H1 (cell line): ENCODE data around the gene SAMD9. TPM values are rescaled to one million over a fixed set of nuclear protein-coding genes. Genes with fewer than 3 reads are reported as not detected.

Experiments
- CTCF ChIA-PET: fragments of 300-600 bp; sonication (Branson Sonifier 250); formaldehyde crosslinking; loops from one replicate; lab custom pipeline; 2021; ENCODE audit not compliant: partially characterized antibody; lab: Charles Lee
- POLR2A ChIA-PET: fragments of 300-600 bp; sonication (Branson Sonifier 250); formaldehyde crosslinking; loops from one replicate; lab custom pipeline; 2021; ENCODE audit warnings: inconsistent platforms; ENCODE audit not compliant: partially characterized antibody; lab: Charles Lee
- DNase-seq, 2 experiments: peaks; one replicate each; pipeline versions ENCODE4 v3.0.0 to v3.0.0-alpha.2; 2010 to 2022; ENCODE audit warnings: low spot score in 2 of 2, low read depth in 1 of 2, mixed read lengths in 1 of 2
- FAIRE-seq: peaks from 2 replicates; lab custom pipeline; 2011; peaks lifted over from hg19 to GRCh38; lab: Jason Lieb, UNC
- H2AFZ ChIP-seq: 2 replicates; pipeline ENCODE4 v1.8.1; 2012; ENCODE audit warnings: low read length, inconsistent platforms
- H2AK5ac ChIP-seq: 2 replicates; pipeline ENCODE4 v1.6.1; 2013; ENCODE audit warnings: low read depth, low read length
- H2BK120ac ChIP-seq: replicated peaks from 2 replicates; pipeline ENCODE3; 2013; ENCODE audit warnings: low read depth, low read length, inconsistent platforms
- H2BK12ac ChIP-seq: 2 replicates; pipeline ENCODE4 v1.6.1; 2013; ENCODE audit warnings: low read depth, low read length
- H2BK15ac ChIP-seq: 2 replicates; pipeline ENCODE4 v1.6.1; 2013; ENCODE audit warnings: low read length
- H2BK20ac ChIP-seq: 2 replicates; pipeline ENCODE4 v1.6.1; 2013; ENCODE audit warnings: low read length
- H2BK5ac ChIP-seq: 2 replicates; pipeline ENCODE4 v1.6.1; 2013; ENCODE audit warnings: low read depth, low read length
- H3K14ac ChIP-seq: 2 replicates; pipeline ENCODE4 v1.6.1; 2013; ENCODE audit warnings: inconsistent platforms; ENCODE audit not compliant: insufficient read length
- H3K18ac ChIP-seq: 2 replicates; pipeline ENCODE4 v1.6.1; 2013; ENCODE audit warnings: low read length; ENCODE audit errors: extremely low read depth
- H3K23ac ChIP-seq: 2 replicates; pipeline ENCODE4 v1.6.1; 2013; ENCODE audit warnings: inconsistent platforms; ENCODE audit not compliant: insufficient read length
- H3K23me2 ChIP-seq: 2 replicates; pipeline ENCODE4 v1.6.1; 2013; ENCODE audit warnings: low read depth, low read length
- H3K27ac ChIP-seq: 2 replicates; pipeline ENCODE4 v1.6.1; 2011; ENCODE audit warnings: low read depth, low read length, inconsistent platforms
- H3K27me3 ChIP-seq, 4 experiments: replicated peaks in 1 of 4; 1 replicate in 1 of 4; 2 replicates in 3 of 4; pipeline versions ENCODE4 v1.6.1 to v1.8.1; 2011 to 2013; ENCODE audit warnings: low read length in 3 of 4, mild to moderate bottlenecking in 3 of 4, inconsistent platforms in 2 of 4, mixed read lengths in 2 of 4, moderate library complexity in 1 of 4; ENCODE audit not compliant: control insufficient read depth in 3 of 4, insufficient read depth in 3 of 4; ENCODE audit errors: extremely low read depth in 1 of 4
- H3K36me3 ChIP-seq, 4 experiments: 2 replicates each; pipeline versions ENCODE4 v1.6.1 to v1.8.1; 2011 to 2013; ENCODE audit warnings: mild to moderate bottlenecking in 4 of 4, low read length in 3 of 4, moderate library complexity in 2 of 4, control low read depth in 1 of 4, inconsistent platforms in 1 of 4; ENCODE audit not compliant: insufficient read depth in 4 of 4, control insufficient read depth in 2 of 4
- H3K4ac ChIP-seq: replicated peaks from 2 replicates; pipeline ENCODE3; 2013; ENCODE audit warnings: low read length, low read depth, mixed read lengths, inconsistent platforms; ENCODE audit not compliant: insufficient read length
- H3K4me1 ChIP-seq, 4 experiments: replicated peaks in 1 of 4; 1 replicate in 1 of 4; 2 replicates in 3 of 4; pipeline versions ENCODE4 v1.6.1 to v1.8.1; 2011 to 2013; ENCODE audit warnings: low read length in 3 of 4, inconsistent platforms in 2 of 4, mixed read lengths in 1 of 4; ENCODE audit not compliant: insufficient read depth in 4 of 4, control insufficient read depth in 3 of 4
- H3K4me2 ChIP-seq, 2 experiments: 2 replicates each; pipeline versions ENCODE4 v1.6.1 to v1.8.1; 2011 to 2013; ENCODE audit warnings: low read depth in 2 of 2, low read length in 2 of 2, control low read depth in 1 of 2, inconsistent platforms in 1 of 2, mild to moderate bottlenecking in 1 of 2; ENCODE audit not compliant: insufficient read depth in 1 of 2
- H3K4me3 ChIP-seq, 4 experiments: fragments of 200-600, 300-600 bp in 1 of 4; sonication (generic), shearing (Covaris generic), sonication (Bioruptor Twin) in 1 of 4; 2 replicates each; pipeline versions ENCODE4 v1.5.1 to v1.8.1; 2011 to 2016; ENCODE audit warnings: low read length in 4 of 4, low read depth in 3 of 4, control low read depth in 2 of 4, inconsistent platforms in 2 of 4, mild to moderate bottlenecking in 2 of 4, mixed read lengths in 1 of 4, moderate library complexity in 1 of 4; ENCODE audit not compliant: insufficient read depth in 2 of 4; ENCODE audit errors: extremely low read depth in 1 of 4
- H3K56ac ChIP-seq: replicated peaks from 2 replicates; pipeline ENCODE3; 2013; ENCODE audit warnings: low read depth, mild to moderate bottlenecking, mixed read lengths, low read length, inconsistent platforms; ENCODE audit not compliant: insufficient read length
- H3K79me1 ChIP-seq: 2 replicates; pipeline ENCODE4 v1.6.1; 2013; ENCODE audit warnings: low read depth, low read length, control low read depth
- H3K79me2 ChIP-seq, 2 experiments: 2 replicates each; pipeline versions ENCODE4 v1.6.1 to v1.8.1; 2012 to 2013; ENCODE audit warnings: low read length in 2 of 2, mild to moderate bottlenecking in 2 of 2, inconsistent platforms in 1 of 2; ENCODE audit not compliant: insufficient read depth in 2 of 2, control insufficient read depth in 1 of 2
- H3K9ac ChIP-seq, 4 experiments: replicated peaks in 1 of 4; 1 replicate in 1 of 4; 2 replicates in 3 of 4; pipeline versions ENCODE4 v1.6.1 to v1.8.1; 2011 to 2013; ENCODE audit warnings: low read depth in 3 of 4, low read length in 3 of 4, control low read depth in 2 of 4, mild to moderate bottlenecking in 2 of 4, moderate library complexity in 2 of 4, inconsistent platforms in 1 of 4; ENCODE audit errors: extremely low read depth in 1 of 4
- H3K9me3 ChIP-seq, 2 experiments: 2 replicates each; pipeline versions ENCODE4 v1.6.1 to v1.8.1; 2012 to 2013; ENCODE audit warnings: mild to moderate bottlenecking in 2 of 2, moderate library complexity in 2 of 2, control low read depth in 1 of 2, inconsistent platforms in 1 of 2, low read depth in 1 of 2, low read length in 1 of 2, mixed read lengths in 1 of 2; ENCODE audit not compliant: insufficient read depth in 2 of 2
- H4K20me1 ChIP-seq, 2 experiments: replicated peaks in 1 of 2; 2 replicates each; pipeline versions ENCODE3 to v1.8.1; 2011 to 2013; ENCODE audit warnings: inconsistent platforms in 2 of 2, low read length in 2 of 2, mild to moderate bottlenecking in 1 of 2; ENCODE audit not compliant: insufficient read depth in 2 of 2, control insufficient read depth in 1 of 2
- H4K5ac ChIP-seq: 2 replicates; pipeline ENCODE4 v1.6.1; 2013; ENCODE audit warnings: low read length, low read depth, mixed read lengths, inconsistent platforms; ENCODE audit not compliant: insufficient read length
- H4K8ac ChIP-seq: 2 replicates; pipeline ENCODE4 v1.8.0; 2013; ENCODE audit warnings: mild to moderate bottlenecking, moderate library complexity, low read length, inconsistent platforms; ENCODE audit not compliant: insufficient read depth; ENCODE audit errors: extremely low read depth
- H4K91ac ChIP-seq: replicated peaks from 2 replicates; pipeline ENCODE3; 2013; ENCODE audit warnings: low read length, mixed read lengths, inconsistent platforms; ENCODE audit not compliant: insufficient read length
- CHD1 ChIP-seq: IDR thresholded peaks from 2 replicates; pipeline ENCODE4 v1.6.1; 2012; ENCODE audit warnings: low read depth, low read length, improper control_type of control experiment
- GABPA ChIP-seq: IDR thresholded peaks from 2 replicates; pipeline ENCODE4 v1.6.1; 2011; ENCODE audit warnings: mild to moderate bottlenecking, low read length, moderate library complexity, borderline replicate concordance; ENCODE audit not compliant: insufficient read depth
- HDAC2 ChIP-seq, 2 experiments: fragments of 300-600 bp in 1 of 2; sonication (generic) in 1 of 2; IDR thresholded peaks; 2 replicates each; pipeline ENCODE4 v1.6.1; 2011 to 2012; ENCODE audit warnings: low read depth in 2 of 2, low read length in 2 of 2, mild to moderate bottlenecking in 2 of 2, moderate library complexity in 2 of 2, borderline replicate concordance in 1 of 2, inconsistent platforms in 1 of 2
- HDAC6 ChIP-seq: IDR thresholded peaks from one replicate; pipeline ENCODE4 v1.7.1; 2012; ENCODE audit warnings: low read depth, mild to moderate bottlenecking, inconsistent platforms, low read length, moderate library complexity
- TEAD4 ChIP-seq: IDR thresholded peaks from 2 replicates; pipeline ENCODE4 v1.6.1; 2012; ENCODE audit warnings: low read depth, low read length, inconsistent platforms, mixed read lengths
- WGBS, 2 experiments: shearing (Covaris generic) in 1 of 2; methylation state at CpG; one replicate each; pipeline versions ENCODE4 v1.1.6 to v1.1.7; 2013 to 2015; ENCODE audit warnings: low lambda C conversion rate in 2 of 2, mixed read lengths in 2 of 2, inconsistent platforms in 1 of 2, low coverage in 1 of 2, missing lambda C conversion rate in 1 of 2; ENCODE audit not compliant: insufficient replicate concordance in 2 of 2, insufficient coverage in 1 of 2, insufficient read length in 1 of 2; ENCODE audit errors: extremely low coverage in 1 of 2, missing lambda C conversion rate in 1 of 2; 5-methylcytosine and 5-hydroxymethylcytosine counted together
- polyA plus RNA-seq, 7 experiments: library from polyadenylated mRNA; depleted of rRNA in 3 of 7; stranded (reverse) in 5 of 7; unstranded in 2 of 7; fragments of >200 nt in 5 of 7; fragments of 200-250 nt in 2 of 7; gene quantifications; 1 replicate in 5 of 7; 2 replicates in 1 of 7; 4 replicates in 1 of 7; pipeline versions ENCODE4 v1.2.1 to v1.2.3, GENCODE V29; 2011 to 2013; ENCODE audit warnings: missing spikeins in 2 of 7, mixed read lengths in 2 of 7
- total RNA-seq: library from RNA; stranded (reverse); fragmentation: NEBNext Ultra II Directional; extraction: Animal tissue kit (Norgen Biotek cat#: 25700); gene quantifications from 2 replicates; pipeline ENCODE4 v1.2.1, GENCODE V29; 2021

The SAMD9 gene
- total and polyA plus RNA-seq, 2 of the 8 experiments (the other 6 are each of a cell fraction or from before 2014, with no cell fraction given) = 0.02 TPM; not detected in 1

- H3K9ac ChIP-seq = no peak overlapping the region
- H4K8ac ChIP-seq = no peak overlapping the region
- no peaks in the 10 kb centered on the region for H3K27me3 ChIP-seq
- H2BK5ac ChIP-seq = no peak overlapping the region
- no peaks in the 10 kb centered on the region for H3K36me3 ChIP-seq
- H3K4me2 ChIP-seq = no peak overlapping the region
- no peak overlapping the region for H2BK12ac ChIP-seq
- no peak overlapping the region for H3K56ac ChIP-seq
- FAIRE-seq = no peak
- no peaks in the 10 kb centered on the region for H3K4me1 ChIP-seq
- no peak overlapping the region for H2AFZ ChIP-seq
- no peak overlapping the region for H3K23ac ChIP-seq
- CTCF ChIA-PET = interaction anchor here (0.6 to 1.3 kb wide), 2 partner anchors 9 to 21 kb away, joined by 3 read pairs; no protein-coding TSS in a partner anchor
- POLR2A ChIA-PET = no interaction called here
- H2BK15ac ChIP-seq = no peak overlapping the region
- H3K79me2 ChIP-seq = no peaks in the 10 kb centered on the region
- H2BK120ac ChIP-seq = no peak overlapping the region
- 84% methylated on average over 3 of the region's 3 CpGs; no CpG with 5 or more reads in 1 of the 2 experiments for WGBS, 2 experiments
- no peak overlapping the region for H3K4me3 ChIP-seq
- H3K4ac ChIP-seq = no peak overlapping the region
- H4K91ac ChIP-seq = no peak overlapping the region
- no peak overlapping the region for H3K18ac ChIP-seq
- H4K20me1 ChIP-seq = no peaks in the 10 kb centered on the region
- H4K5ac ChIP-seq = no peak overlapping the region
- no peaks in the 10 kb centered on the region for H3K23me2 ChIP-seq
- H3K9me3 ChIP-seq = no peaks in the 10 kb centered on the region
- H3K79me1 ChIP-seq = no peaks in the 10 kb centered on the region
- no peak overlapping the region for H2AK5ac ChIP-seq
- DNase-seq = no peak
- no peak overlapping the region for H3K14ac ChIP-seq
- H2BK20ac ChIP-seq = no peak overlapping the region
- no peak overlapping the region for H3K27ac ChIP-seq
- no peak for TF ChIP-seq GABPA
- TF ChIP-seq TEAD4 = no peak
- no peak for TF ChIP-seq HDAC6
- no peak for TF ChIP-seq CHD1
- no peak for TF ChIP-seq HDAC2 (IDR thresholded peaks at IDR 0.05; ENCODE audit: borderline replicate concordance in 1 of 2, low read depth in 2 of 2, low read length in 2 of 2)
These were observed 43.5 kb upstream of the SAMD9 start for GRCh38 chr7:93161181-93161762.
